Omental fat pad (tissue), 4 donors: Measurements from ENCODE around the gene CHMP4B. TPM values are rescaled to one million over a fixed set of nuclear protein-coding genes. Genes with fewer than 3 reads are reported as not detected.

Source experiments
- ATAC-seq: fragments of 150-250 bp; one replicate; pipeline ENCODE4 v1.9.1; 2016; ENCODE audit warnings: mild to moderate bottlenecking, moderate library complexity; ENCODE audit not compliant: low FRiP score
- DNase-seq: peaks from one replicate; pipeline ENCODE4 v3.0.0-alpha.2; 2019; ENCODE audit warnings: low spot score
- CTCF ChIP-seq, 3 donors: fragments of 450-650 bp; IDR thresholded peaks; one replicate each; pipeline ENCODE4 v1.5.1; 2016 to 2017; ENCODE audit warnings: antibody characterized with exemption in 3 of 3, mild to moderate bottlenecking in 3 of 3, moderate library complexity in 2 of 3
- total RNA-seq, 4 donors: library from RNA; depleted of rRNA; stranded (reverse); fragments of >200 nt; gene quantifications; one replicate each; pipeline ENCODE4 v1.1.0, GENCODE V29; 2016

CHMP4B gene
- total RNA-seq, 4 donors from 2014 or later, result 64.8 to 96.7 (median 69.8) TPM

DNA sequence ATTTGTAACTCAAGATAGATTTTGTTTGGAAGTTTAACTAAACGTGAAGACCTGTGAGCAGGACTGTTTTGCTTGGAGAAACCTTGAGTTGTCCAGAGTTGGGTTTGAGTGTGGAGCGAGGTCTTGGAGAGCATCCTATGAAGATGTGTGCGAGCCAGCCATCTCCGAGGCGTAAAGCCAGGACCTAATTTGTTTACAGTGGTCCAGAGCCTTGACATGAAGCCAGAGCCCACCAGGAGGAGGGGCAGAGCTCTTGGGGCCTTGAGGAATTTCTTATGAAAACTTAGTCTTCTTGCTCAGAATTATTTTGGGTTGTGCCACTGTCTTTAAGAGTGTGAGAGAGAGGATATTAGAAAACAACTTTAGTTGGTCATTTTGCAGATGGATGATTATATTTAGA is 6.3 kb downstream of the CHMP4B start:
- no peak for TF ChIP-seq CTCF (IDR thresholded peaks at IDR 0.05)
- DNase-seq (no peak), ATAC-seq (no peak)

GRCh38 chr20:33819456-33819855 is 8.3 kb downstream of the CHMP4B start:
- ATAC-seq (no peak), DNase-seq (no peak)
- no peak for TF ChIP-seq CTCF (IDR thresholded peaks at IDR 0.05)

DNA sequence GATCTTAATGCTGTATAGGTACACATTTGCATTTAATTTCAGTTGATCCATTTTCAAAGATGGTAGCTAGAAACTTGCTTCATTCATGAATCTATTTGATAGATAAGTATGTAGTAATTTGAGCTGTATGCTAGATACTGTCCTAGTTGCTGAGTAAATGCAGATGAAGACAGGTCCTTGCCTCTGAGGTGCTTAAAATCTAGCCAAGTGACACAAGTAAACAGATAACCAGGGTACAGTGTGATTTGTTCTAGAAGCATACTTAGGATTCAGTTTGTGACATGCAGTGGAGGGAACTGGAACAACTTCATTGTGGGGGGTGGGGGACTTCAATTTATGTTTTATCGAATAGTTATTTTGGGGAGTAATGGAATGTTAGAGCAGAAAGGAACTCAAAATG is 9.2 kb downstream of the CHMP4B start:
- no peak for TF ChIP-seq CTCF (IDR thresholded peaks at IDR 0.05)
- ATAC-seq, result no peak

GRCh38 chr20:33821270-33821836 is 10.2 kb downstream of the CHMP4B start:
- no peak for TF ChIP-seq CTCF (IDR thresholded peaks at IDR 0.05)
- DNase-seq, result no peak

More for the DNA sequence above, 9.2 kb downstream of the CHMP4B start:
- DNase-seq, result no peak

GRCh38 chr20:33822423-33822822 is 11.3 kb downstream of the CHMP4B start:
- TF ChIP-seq CTCF (IDR thresholded peaks at IDR 0.05), result no peak

More at GRCh38 chr20:33821270-33821836, 10.2 kb downstream of the CHMP4B start:
- no peak for ATAC-seq

GRCh38 chr20:33822991-33823390 is 11.8 kb downstream of the CHMP4B start:
- no peak for TF ChIP-seq CTCF (IDR thresholded peaks at IDR 0.05)
- ATAC-seq, result no peak
- DNase-seq, result no peak

More at GRCh38 chr20:33822423-33822822, 11.3 kb downstream of the CHMP4B start:
- ATAC-seq (no peak), DNase-seq (no peak)

- DNase-seq (no peak), ATAC-seq (no peak)
- TF ChIP-seq CTCF (IDR thresholded peaks at IDR 0.05), result no peak
Measured at GRCh38 chr20:33824852-33825251, 13.7 kb downstream of the CHMP4B start.
